ENCODE data around the gene PXDN. TPM values are rescaled to one million over a fixed set of nuclear protein-coding genes. Genes with fewer than 3 reads are reported as not detected.
A peak's percentile ranks its signal among the peaks of the same experiment; 100 is the strongest.

Gene PXDN
- total RNA-seq, 1 experiment from 2014 or later = 0.25 TPM

DNA sequence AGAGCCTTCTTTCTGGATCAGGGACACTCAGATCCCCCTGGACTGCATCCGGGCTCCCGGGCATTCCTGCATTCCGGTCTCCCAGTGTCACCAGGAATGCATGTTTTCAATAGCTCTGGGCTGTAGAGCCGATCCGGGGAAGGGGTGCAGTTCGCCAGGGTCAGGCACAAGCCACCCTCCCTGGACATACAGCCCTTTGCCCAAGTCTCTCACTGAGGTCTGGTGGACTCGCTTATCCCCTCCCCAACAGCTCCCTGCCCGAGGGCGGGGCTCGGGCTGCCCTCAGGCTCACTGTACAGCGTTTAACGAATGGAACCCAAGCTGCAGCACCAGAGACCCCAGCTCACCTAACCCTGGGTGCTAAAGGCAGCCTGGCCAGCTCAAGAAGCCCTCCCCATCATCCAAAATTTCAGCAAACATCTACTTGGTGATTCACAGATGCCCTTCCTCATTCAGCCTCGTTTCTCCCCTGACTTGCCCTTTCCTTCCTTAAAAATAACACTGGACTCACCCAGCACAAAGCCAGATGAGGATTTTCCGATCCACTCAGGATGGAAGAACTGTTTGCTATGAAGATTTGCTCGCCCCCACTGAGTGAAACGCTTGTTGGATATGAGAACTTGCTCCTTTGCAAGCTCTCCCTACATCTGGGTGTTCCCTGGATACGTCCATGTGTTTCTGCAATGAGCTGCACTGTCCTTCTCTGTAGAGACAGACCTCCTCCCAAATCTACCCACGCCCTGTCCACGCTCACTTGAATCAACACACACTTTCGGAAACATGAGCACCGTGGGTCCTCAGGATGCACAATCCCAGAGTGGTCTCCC lies 58.1 kb downstream of the PXDN start:
- Histone ChIP-seq H3K4me1 (peaks cover 13% of the 10 kb centered on the region), H3K9me3 (no peaks in the 10 kb centered on the region), H3K36me3 (ENCODE audit: control insufficient read depth, insufficient read depth, low read length) (no peaks in the 10 kb centered on the region), H3K27me3 (replicated peaks; ENCODE audit: control insufficient read depth, insufficient read depth, low read length) (no peaks in the 10 kb centered on the region), H3K4me3 (ENCODE audit: low read depth, low read length) (no peak overlapping the region)
- peaks cover 16% of the 10 kb centered on the region for H3K4me1 Mint-ChIP-seq (ENCODE audit: low read depth, unreplicated experiment)
- CTCF ChIA-PET = no interaction called here
- no peak for TF ChIP-seq CTCF (IDR thresholded peaks at IDR 0.05; ENCODE audit: insufficient read depth in 1 of 2, low read depth in 1 of 2, low read length in 1 of 2, severe bottlenecking in 1 of 2, unreplicated experiment in 1 of 2)
- H3K9me3 Mint-ChIP-seq (ENCODE audit: unreplicated experiment) = no peaks in the 10 kb centered on the region
- H3K27ac Mint-ChIP-seq (ENCODE audit: unreplicated experiment) = peak overlapping the region; percentile 65
- H3K27me3 Mint-ChIP-seq (ENCODE audit: insufficient read depth, unreplicated experiment) = no peaks in the 10 kb centered on the region
- POLR2A ChIA-PET = no interaction called here
- intact Hi-C loops (cut with micrococcal nuclease; ENCODE audit: unreplicated experiment) = no loop called here
- peak in 1 of 2 experiments; percentile 59 for DNase-seq
- H3K36me3 Mint-ChIP-seq (ENCODE audit: insufficient read depth, unreplicated experiment) = no peaks in the 10 kb centered on the region
- TSS peak; percentile 32 for BruUV-seq (replicated peaks)
- peak overlapping the region; percentile 60 for H3K4me3 Mint-ChIP-seq (ENCODE audit: unreplicated experiment)

DNA sequence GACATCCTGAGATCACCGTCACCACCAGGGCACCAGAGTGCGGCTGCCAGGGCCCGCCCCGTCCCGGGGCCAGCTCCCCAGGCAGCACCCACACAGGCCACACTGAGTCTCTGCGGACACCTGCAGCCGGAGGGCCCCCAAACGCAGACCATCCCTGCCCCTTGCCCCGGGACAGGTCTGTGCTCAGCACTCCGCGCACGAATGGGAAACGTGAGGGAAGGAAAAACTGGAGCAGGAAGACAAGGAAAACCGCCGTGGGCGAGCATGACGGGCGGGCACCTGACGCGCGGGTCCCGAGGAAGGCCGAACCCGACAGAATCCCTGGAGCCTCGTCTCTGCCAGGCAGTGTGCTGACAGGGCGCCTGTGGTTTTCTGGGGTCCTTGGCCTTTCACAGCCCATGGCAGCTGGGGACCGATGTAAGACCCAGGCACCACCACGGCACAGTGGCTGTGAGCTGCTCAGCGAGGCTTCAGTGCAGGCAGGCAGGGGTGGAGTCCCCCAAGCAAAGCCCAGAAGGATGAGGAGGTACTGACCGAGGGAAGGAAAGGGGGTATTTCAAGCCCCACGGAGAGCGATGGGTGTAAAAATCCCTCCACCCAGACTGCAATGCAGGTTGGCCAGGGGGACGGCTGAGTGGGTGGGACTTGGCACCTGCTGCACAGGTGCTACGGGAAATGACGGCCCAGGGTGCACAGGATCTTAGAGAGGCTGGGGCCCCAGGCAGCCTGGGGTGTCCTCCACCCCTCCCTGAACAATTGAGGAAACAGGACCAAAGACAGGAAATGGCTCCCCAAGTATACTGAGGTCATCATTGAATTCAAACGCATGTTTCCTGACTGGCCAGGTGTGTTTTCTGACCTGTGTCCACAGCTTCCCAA lies 59.0 kb downstream of the PXDN start:
- peaks cover 13% of the 10 kb centered on the region for H3K4me1 ChIP-seq
- no peaks in the 10 kb centered on the region for H3K9me3 ChIP-seq
- ChIA-PET CTCF (no interaction called here), POLR2A (no interaction called here)
- H3K4me3 ChIP-seq (ENCODE audit: low read depth, low read length) = no peak overlapping the region
- H3K4me1 Mint-ChIP-seq (ENCODE audit: low read depth, unreplicated experiment) = peaks cover 16% of the 10 kb centered on the region
- H3K27ac Mint-ChIP-seq (ENCODE audit: unreplicated experiment) = no peak overlapping the region
- DNase-seq = no peak
- intact Hi-C loops (cut with micrococcal nuclease; ENCODE audit: unreplicated experiment) = no loop called here
- no TSS peak for BruUV-seq (replicated peaks)
- H3K9me3 Mint-ChIP-seq (ENCODE audit: unreplicated experiment) = no peaks in the 10 kb centered on the region
- no peaks in the 10 kb centered on the region for H3K27me3 Mint-ChIP-seq (ENCODE audit: insufficient read depth, unreplicated experiment)
- H3K4me3 Mint-ChIP-seq (ENCODE audit: unreplicated experiment) = no peak overlapping the region
- no peak for TF ChIP-seq CTCF (IDR thresholded peaks at IDR 0.05; ENCODE audit: insufficient read depth in 1 of 2, low read depth in 1 of 2, low read length in 1 of 2, severe bottlenecking in 1 of 2, unreplicated experiment in 1 of 2)
- no peaks in the 10 kb centered on the region for H3K36me3 ChIP-seq (ENCODE audit: control insufficient read depth, insufficient read depth, low read length)
- no peaks in the 10 kb centered on the region for H3K36me3 Mint-ChIP-seq (ENCODE audit: insufficient read depth, unreplicated experiment)
- no peaks in the 10 kb centered on the region for H3K27me3 ChIP-seq (replicated peaks; ENCODE audit: control insufficient read depth, insufficient read depth, low read length)

GRCh38 chr2:1683297-1683696 lies 61.0 kb downstream of the PXDN start:
- H3K27ac Mint-ChIP-seq (ENCODE audit: unreplicated experiment) = no peak overlapping the region
- no peaks in the 10 kb centered on the region for H3K9me3 ChIP-seq
- no TSS peak for BruUV-seq (replicated peaks)
- no peaks in the 10 kb centered on the region for H3K27me3 ChIP-seq (replicated peaks; ENCODE audit: control insufficient read depth, insufficient read depth, low read length)
- no peaks in the 10 kb centered on the region for H3K36me3 Mint-ChIP-seq (ENCODE audit: insufficient read depth, unreplicated experiment)
- no peaks in the 10 kb centered on the region for H3K36me3 ChIP-seq (ENCODE audit: control insufficient read depth, insufficient read depth, low read length)
- no peak for TF ChIP-seq CTCF (IDR thresholded peaks at IDR 0.05; ENCODE audit: insufficient read depth in 1 of 2, low read depth in 1 of 2, low read length in 1 of 2, severe bottlenecking in 1 of 2, unreplicated experiment in 1 of 2)
- H3K9me3 Mint-ChIP-seq (ENCODE audit: unreplicated experiment) = no peaks in the 10 kb centered on the region
- DNase-seq = no peak
- POLR2A ChIA-PET = no interaction called here
- peaks cover 16% of the 10 kb centered on the region for H3K4me1 Mint-ChIP-seq (ENCODE audit: low read depth, unreplicated experiment)
- no peak overlapping the region for H3K4me3 Mint-ChIP-seq (ENCODE audit: unreplicated experiment)
- no peak overlapping the region for H3K4me3 ChIP-seq (ENCODE audit: low read depth, low read length)
- H3K27me3 Mint-ChIP-seq (ENCODE audit: insufficient read depth, unreplicated experiment) = no peaks in the 10 kb centered on the region
- H3K4me1 ChIP-seq = peaks cover 13% of the 10 kb centered on the region
- CTCF ChIA-PET = no interaction called here
- intact Hi-C loops (cut with micrococcal nuclease; ENCODE audit: unreplicated experiment) = no loop called here
